Spleen (tissue), 11 donors: Measurements from ENCODE around the gene DNM3. TPM values are rescaled to one million over a fixed set of nuclear protein-coding genes. Genes with fewer than 3 reads are reported as not detected.
A peak's percentile ranks its signal among the peaks of the same experiment; 100 is the strongest.

Source experiments
- DNase-seq: peaks from one replicate; pipeline ENCODE4 v3.0.0-alpha.2; 2020
- H3K27ac ChIP-seq, 8 donors: fragments of 200-600 bp; sonication (generic) in 7 of 8; 1 replicate in 4 of 8; 2 replicates in 4 of 8; pipeline versions ENCODE4 v1.5.0 to v1.8.0; 2016 to 2021; ENCODE audit warnings: inconsistent platforms in 4 of 8, mild to moderate bottlenecking in 4 of 8, moderate library complexity in 1 of 8
- H3K27me3 ChIP-seq, 7 donors: fragments of 200-600 bp; sonication (generic) in 6 of 7; replicated peaks in 1 of 7; 1 replicate in 4 of 7; 2 replicates in 3 of 7; pipeline versions ENCODE4 v1.5.0 to v1.8.0; 2016 to 2021; ENCODE audit warnings: inconsistent platforms in 3 of 7, mild to moderate bottlenecking in 1 of 7
- H3K36me3 ChIP-seq, 6 donors: fragments of 200-600 bp; sonication (generic) in 5 of 6; 1 replicate in 4 of 6; 2 replicates in 2 of 6; pipeline versions ENCODE4 v1.5.0 to v1.8.0; 2016 to 2021; ENCODE audit warnings: inconsistent platforms in 2 of 6
- H3K4me1 ChIP-seq, 6 donors: fragments of 200-600 bp; sonication (generic) in 5 of 6; 1 replicate in 3 of 6; 2 replicates in 3 of 6; pipeline versions ENCODE4 v1.5.0 to v1.8.0; 2016 to 2021; ENCODE audit warnings: inconsistent platforms in 3 of 6
- H3K4me3 ChIP-seq, 8 donors: fragments of 200-600 bp; sonication (generic) in 7 of 8; 1 replicate in 4 of 8; 2 replicates in 4 of 8; pipeline versions ENCODE4 v1.5.0 to v1.8.0; 2016 to 2021; ENCODE audit warnings: inconsistent platforms in 4 of 8, mild to moderate bottlenecking in 4 of 8, moderate library complexity in 2 of 8
- H3K9me3 ChIP-seq, 8 donors: fragments of 200-600 bp; sonication (generic) in 7 of 8; 1 replicate in 4 of 8; 2 replicates in 4 of 8; pipeline versions ENCODE4 v1.5.0 to v1.8.0; 2016 to 2021; ENCODE audit warnings: inconsistent platforms in 4 of 8
- POLR2A ChIP-seq, 3 donors: fragments of 450-650 bp; IDR thresholded peaks; one replicate each; pipeline ENCODE4 v1.5.1; 2017; ENCODE audit warnings: antibody characterized with exemption in 3 of 3, mild to moderate bottlenecking in 1 of 3
- POLR2AphosphoS5 ChIP-seq, 3 donors: sonication (generic); formaldehyde crosslinking; IDR thresholded peaks; one replicate each; pipeline ENCODE4 v1.5.1; 2017; ENCODE audit warnings: antibody characterized with exemption in 3 of 3
- WGBS, 5 donors: extraction: QIAGEN DNeasy Blood & Tissue Kit in 3 of 5; methylation state at CpG; one replicate each; pipeline versions ENCODE4 v1.1.5 to v1.1.7; 2013 to 2018; 5-methylcytosine and 5-hydroxymethylcytosine counted together
- intact Hi-C: fragments of 100-400 bp; cut with DNase I; formaldehyde crosslinking; loops from one replicate; pipeline ENCODE4 v1.15.0; 2023; ENCODE audit warnings: low total_unique reads
- polyA plus RNA-seq, 3 donors: library from polyadenylated mRNA; stranded (reverse); fragments of 200-250 nt; gene quantifications; one replicate each; pipeline ENCODE4 v1.2.1, GENCODE V29; 2013
- total RNA-seq, 7 donors: library from RNA; depleted of rRNA in 3 of 7; stranded (reverse); fragments of >200 nt in 3 of 7; fragmentation: NEBNext Ultra II Directional in 4 of 7; extraction: Animal tissue kit (Norgen Biotek cat#: 25700) in 4 of 7; gene quantifications; one replicate each; pipeline versions ENCODE4 v1.1.0 to v1.2.1, GENCODE V29; 2016 to 2021
- TF ChIP-seq, protein P1 (sequence below), 11 experiments: fragments of 200-600 bp in 7 of 11; fragments of 450-650 bp in 4 of 11; sonication (generic) in 4 of 11; IDR thresholded peaks in 8 of 11; conservative IDR thresholded peaks in 3 of 11; 1 replicate in 7 of 11; 2 replicates in 4 of 11; pipeline versions ENCODE4 v1.4.0 to v1.8.0; 2016 to 2021; ENCODE audit warnings: antibody characterized with exemption in 11 of 11, inconsistent platforms in 4 of 11, mild to moderate bottlenecking in 1 of 11
- donor health status: healthy with polysubstance abuse.
- donor health status: DM: no; HTN: no; CAD: no; lungs with moderate emphysema.
- donor health status: DM: no; HTN: no; CAD: no.
- donor health status: Bipolar disorder and iron deficiency.
- donor health status: healthy.
- donor health status: DM: no; HTN: no; CAD: no.
- donor health status: DM: yes; HTN: yes; CAD: no.

Gene DNM3
- total and polyA plus RNA-seq, 10 donors, result 0.61 to 10.2 (median 4.9) TPM

DNA sequence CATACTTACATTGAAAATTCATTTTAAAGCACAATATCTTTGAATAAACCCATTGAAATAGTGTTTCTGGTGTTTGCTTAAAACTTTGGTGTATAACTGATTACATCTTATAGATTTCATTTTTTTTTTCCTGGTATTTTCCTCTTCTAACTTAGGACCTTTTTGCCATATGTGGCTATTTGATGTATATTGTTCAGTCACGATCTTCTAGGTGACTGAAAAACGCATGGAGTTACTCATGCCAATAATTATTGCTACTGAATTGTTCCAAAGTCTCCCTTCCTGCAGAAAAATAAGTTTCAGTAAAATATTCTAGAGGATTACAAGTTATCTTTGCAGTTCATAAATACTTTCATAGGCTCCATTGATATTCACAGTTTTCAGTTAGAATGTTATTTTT, 556.3 kb downstream of the DNM3 start:
- intact Hi-C loops, result loop anchor here (10.0 kb wide), 1 partner anchor 213 kb away; no protein-coding TSS in a partner anchor
- Histone ChIP-seq H3K36me3 (no peaks in the 10 kb centered on the region), H3K9me3 (no peaks in the 10 kb centered on the region), H3K4me3 (no peak overlapping the region), H3K27ac (peak overlapping the region in 3 of 8 donors; percentile 77 to 79 (median 78)), H3K4me1 (peaks cover 25 to 78% (median 51%) of the 10 kb centered on the region in 6 donors), H3K27me3 (no peaks in the 10 kb centered on the region)
- 83 to 92% (median 88%) methylated on average over 2 of the region's 2 CpGs for WGBS, 5 donors
- no peak for TF ChIP-seq POLR2AphosphoS5 (IDR thresholded peaks at IDR 0.05)
- no peak for TF ChIP-seq POLR2A (IDR thresholded peaks at IDR 0.05)
- TF ChIP-seq, protein P1, sequence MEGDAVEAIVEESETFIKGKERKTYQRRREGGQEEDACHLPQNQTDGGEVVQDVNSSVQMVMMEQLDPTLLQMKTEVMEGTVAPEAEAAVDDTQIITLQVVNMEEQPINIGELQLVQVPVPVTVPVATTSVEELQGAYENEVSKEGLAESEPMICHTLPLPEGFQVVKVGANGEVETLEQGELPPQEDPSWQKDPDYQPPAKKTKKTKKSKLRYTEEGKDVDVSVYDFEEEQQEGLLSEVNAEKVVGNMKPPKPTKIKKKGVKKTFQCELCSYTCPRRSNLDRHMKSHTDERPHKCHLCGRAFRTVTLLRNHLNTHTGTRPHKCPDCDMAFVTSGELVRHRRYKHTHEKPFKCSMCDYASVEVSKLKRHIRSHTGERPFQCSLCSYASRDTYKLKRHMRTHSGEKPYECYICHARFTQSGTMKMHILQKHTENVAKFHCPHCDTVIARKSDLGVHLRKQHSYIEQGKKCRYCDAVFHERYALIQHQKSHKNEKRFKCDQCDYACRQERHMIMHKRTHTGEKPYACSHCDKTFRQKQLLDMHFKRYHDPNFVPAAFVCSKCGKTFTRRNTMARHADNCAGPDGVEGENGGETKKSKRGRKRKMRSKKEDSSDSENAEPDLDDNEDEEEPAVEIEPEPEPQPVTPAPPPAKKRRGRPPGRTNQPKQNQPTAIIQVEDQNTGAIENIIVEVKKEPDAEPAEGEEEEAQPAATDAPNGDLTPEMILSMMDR (IDR thresholded peaks at IDR 0.05 in 8 of 11, conservative IDR thresholded peaks at IDR 0.05 in 3 of 11), result no peak
- no peak for DNase-seq

DNA sequence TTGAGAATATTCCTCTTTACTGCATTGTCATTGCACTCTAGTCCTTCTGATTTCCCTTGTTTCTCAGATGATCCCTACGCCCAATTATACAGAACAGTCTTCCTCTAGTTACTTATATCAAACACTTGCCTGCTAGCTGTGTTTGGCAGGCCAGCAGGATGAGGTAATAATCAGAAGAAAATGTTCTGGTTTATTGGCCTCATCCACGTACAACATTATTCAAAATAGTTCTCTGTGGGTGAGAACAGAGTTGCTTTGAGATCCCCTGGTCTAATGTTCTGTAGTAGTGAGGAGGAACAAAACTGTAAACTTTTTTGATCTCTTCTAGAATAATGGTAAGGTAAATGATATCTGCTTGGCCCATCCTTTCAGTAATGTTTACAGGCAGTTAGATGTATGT, 556.9 kb downstream of the DNM3 start:
- no peaks in the 10 kb centered on the region for H3K9me3 ChIP-seq
- H3K4me3 ChIP-seq, result no peak overlapping the region
- TF ChIP-seq, protein P1 (IDR thresholded peaks at IDR 0.05 in 8 of 11, conservative IDR thresholded peaks at IDR 0.05 in 3 of 11), result no peak
- TF ChIP-seq POLR2AphosphoS5 (IDR thresholded peaks at IDR 0.05) (no peak), POLR2A (IDR thresholded peaks at IDR 0.05) (no peak)
- peak overlapping the region in 5 of 8 donors; percentile 63 to 79 (median 77) for H3K27ac ChIP-seq
- intact Hi-C loops, result loop anchor here (10.0 kb wide), 1 partner anchor 213 kb away; no protein-coding TSS in a partner anchor
- no peaks in the 10 kb centered on the region for H3K27me3 ChIP-seq
- no peaks in the 10 kb centered on the region for H3K36me3 ChIP-seq
- peaks cover 25 to 78% (median 46%) of the 10 kb centered on the region in 6 donors for H3K4me1 ChIP-seq
- WGBS, 5 donors, result 66 to 78% (median 74%) methylated on average over 2 of the region's 2 CpGs
- DNase-seq, result no peak

DNA sequence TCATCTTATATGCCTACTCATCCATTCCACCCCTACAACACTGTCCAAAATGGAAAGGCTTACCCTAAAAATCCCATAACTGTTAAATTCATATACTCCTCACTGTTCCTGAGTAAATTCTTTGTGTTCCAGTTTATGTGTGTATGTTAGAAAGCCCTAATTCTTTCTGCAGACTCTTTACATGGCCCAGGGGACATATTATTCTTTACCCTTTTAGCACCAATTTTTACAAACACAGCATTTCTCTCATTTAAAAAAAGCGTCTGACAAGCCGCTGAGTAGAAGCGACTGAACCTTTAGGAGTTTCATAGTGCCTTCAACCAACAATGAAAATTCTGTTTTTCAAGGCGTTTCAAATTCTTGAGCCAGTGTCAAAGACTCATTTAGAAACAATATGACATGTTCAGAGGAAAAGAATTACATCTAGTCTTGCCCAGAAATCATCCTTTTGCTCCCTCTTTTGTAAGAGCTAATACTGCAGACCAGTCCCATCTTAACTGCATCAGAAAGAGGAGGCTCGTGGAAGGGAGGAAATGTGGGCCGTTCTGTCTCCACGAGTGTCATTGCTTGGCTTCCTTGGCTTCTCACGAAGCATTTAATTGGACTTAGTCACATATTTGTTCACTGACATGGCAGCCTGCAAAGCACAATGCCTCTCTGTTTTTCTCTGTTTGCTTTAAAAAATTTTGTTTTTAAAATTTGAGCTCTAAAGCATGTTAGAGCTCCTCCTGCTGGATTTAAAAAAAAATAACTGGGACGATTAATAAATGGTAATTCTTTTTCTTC, 557.9 kb downstream of the DNM3 start:
- intact Hi-C loops, result loop anchor here (10.0 kb wide), 1 partner anchor 214 kb away; no protein-coding TSS in a partner anchor
- WGBS, 5 donors, result 35 to 42% (median 36%) methylated on average over 9 of the region's 9 CpGs

More for the DNA sequence above, 557.9 kb downstream of the DNM3 start:
- Histone ChIP-seq H3K9me3 (no peaks in the 10 kb centered on the region), H3K27ac (peak overlapping the region; percentile 15 to 79 (median 72)), H3K4me3 (peak overlapping the region in 1 of 8 donors; percentile 41), H3K27me3 (no peaks in the 10 kb centered on the region), H3K36me3 (no peaks in the 10 kb centered on the region), H3K4me1 (peaks cover 18 to 72% (median 37%) of the 10 kb centered on the region in 6 donors)
- TF ChIP-seq, protein P1 (IDR thresholded peaks at IDR 0.05 in 8 of 11, conservative IDR thresholded peaks at IDR 0.05 in 3 of 11), result peak in 9 of 11 experiments; percentile 34 to 71 (median 52)
- TF ChIP-seq POLR2A (IDR thresholded peaks at IDR 0.05) (no peak), POLR2AphosphoS5 (IDR thresholded peaks at IDR 0.05) (peak in 1 of 3 donors; percentile 25)
- no peak for DNase-seq
